GM12891 (cell line): ENCODE data around the gene APEH.
"Not testable (repeated sequence)": the region's sequence is repeated elsewhere in the genome, so short reads cannot be mapped to it uniquely, and the experiment has no call there.

Source experiments
- PAX5 ChIP-seq: IDR thresholded peaks from 2 replicates; pipeline ENCODE4 v1.6.1; 2011; ENCODE audit warnings: low read length, moderate library complexity, mild to moderate bottlenecking; ENCODE audit not compliant: insufficient read depth, severe bottlenecking
- POLR2A ChIP-seq: IDR thresholded peaks from 2 replicates; pipeline ENCODE4 v1.6.1; 2011; ENCODE audit warnings: low read depth, low read length, control low read depth
- POLR2AphosphoS5 ChIP-seq: IDR thresholded peaks from 2 replicates; pipeline ENCODE4 v1.6.1; 2011; ENCODE audit warnings: low read depth, low read length, control low read depth
- POU2F2 ChIP-seq: IDR thresholded peaks from 2 replicates; pipeline ENCODE4 v1.6.1; 2011; ENCODE audit warnings: low read depth, mild to moderate bottlenecking, control low read depth, low read length, moderate library complexity
- SPI1 ChIP-seq: IDR thresholded peaks from 2 replicates; pipeline ENCODE4 v1.6.1; 2011; ENCODE audit warnings: low read depth, low read length, control low read depth
- TAF1 ChIP-seq: IDR thresholded peaks from 2 replicates; pipeline ENCODE4 v1.6.1; 2011; ENCODE audit warnings: low read depth, low read length, control low read depth

GRCh38 chr3:49684453-49684852 is 10.3 kb downstream of the APEH start:
- TF ChIP-seq POLR2A, POLR2AphosphoS5, TAF1, SPI1, POU2F2, PAX5: not testable (repeated sequence)
